H1 (cell line): ENCODE data around the gene EPHA8. TPM values are rescaled to one million over a fixed set of nuclear protein-coding genes. Genes with fewer than 3 reads are reported as not detected.

Experiments
- JUND ChIP-seq: IDR thresholded peaks from 2 replicates; pipeline ENCODE4 v1.6.1; 2011; ENCODE audit warnings: mild to moderate bottlenecking, improper control_type of control experiment, low read length
- polyA plus RNA-seq, 7 experiments: library from polyadenylated mRNA; depleted of rRNA in 3 of 7; stranded (reverse) in 5 of 7; unstranded in 2 of 7; fragments of >200 nt in 5 of 7; fragments of 200-250 nt in 2 of 7; gene quantifications; 1 replicate in 5 of 7; 2 replicates in 1 of 7; 4 replicates in 1 of 7; pipeline versions ENCODE4 v1.2.1 to v1.2.3, GENCODE V29; 2011 to 2013; ENCODE audit warnings: missing spikeins in 2 of 7, mixed read lengths in 2 of 7
- total RNA-seq: library from RNA; stranded (reverse); fragmentation: NEBNext Ultra II Directional; extraction: Animal tissue kit (Norgen Biotek cat#: 25700); gene quantifications from 2 replicates; pipeline ENCODE4 v1.2.1, GENCODE V29; 2021

Gene EPHA8
- total and polyA plus RNA-seq, 2 of the 8 experiments (the other 6 are each of a cell fraction or from before 2014, with no cell fraction given), result 4.0 to 8.4 TPM

GRCh38 chr1:22607154-22607553 is 43.9 kb downstream of the EPHA8 start (continued):
- TF ChIP-seq JUND, result no peak
